H1 (cell line): Measurements from ENCODE around the gene PCBP4. TPM values are rescaled to one million over a fixed set of nuclear protein-coding genes. Genes with fewer than 3 reads are reported as not detected.

Experiments used
- NANOG ChIP-seq: IDR thresholded peaks from 2 replicates; pipeline ENCODE4 v1.6.1; 2011; ENCODE audit warnings: low read length, low read depth, mild to moderate bottlenecking, inconsistent platforms; ENCODE audit not compliant: insufficient read depth, poor library complexity, severe bottlenecking
- SIRT6 ChIP-seq: IDR thresholded peaks from one replicate; pipeline ENCODE4 v1.7.1; 2012; ENCODE audit warnings: low read length, inconsistent platforms
- YY1 ChIP-seq: IDR thresholded peaks from 2 replicates; pipeline ENCODE4 v1.6.1; 2011; ENCODE audit warnings: low read depth, mild to moderate bottlenecking, low read length
- polyA plus RNA-seq, 7 experiments: library from polyadenylated mRNA; depleted of rRNA in 3 of 7; stranded (reverse) in 5 of 7; unstranded in 2 of 7; fragments of >200 nt in 5 of 7; fragments of 200-250 nt in 2 of 7; gene quantifications; 1 replicate in 5 of 7; 2 replicates in 1 of 7; 4 replicates in 1 of 7; pipeline versions ENCODE4 v1.2.1 to v1.2.3, GENCODE V29; 2011 to 2013; ENCODE audit warnings: missing spikeins in 2 of 7, mixed read lengths in 2 of 7
- total RNA-seq: library from RNA; stranded (reverse); fragmentation: NEBNext Ultra II Directional; extraction: Animal tissue kit (Norgen Biotek cat#: 25700); gene quantifications from 2 replicates; pipeline ENCODE4 v1.2.1, GENCODE V29; 2021

PCBP4 gene
- total and polyA plus RNA-seq, 2 of the 8 experiments (the other 6 are each of a cell fraction or from before 2014, with no cell fraction given) = 16.4 to 34.1 TPM

GRCh38 chr3:51954713-51955112 lies 12.5 kb downstream of the PCBP4 start (continued):
- TF ChIP-seq SIRT6 (no peak), YY1 (no peak), NANOG (no peak)
